GM23248 (cell line): ENCODE measurements around the gene FERMT3. TPM values are rescaled to one million over a fixed set of nuclear protein-coding genes. Genes with fewer than 3 reads are reported as not detected.

Experiments used
- DNase-seq: peaks from one replicate; pipeline ENCODE4 v3.0.0-alpha.2; 2015
- H2AFZ ChIP-seq: fragments of 200-600 bp; sonication (generic); 2 replicates; pipeline ENCODE4 v1.6.1; 2016; ENCODE audit warnings: antibody characterized with exemption
- H3F3A ChIP-seq: fragments of 200-600 bp; sonication (generic); 2 replicates; pipeline ENCODE4 v1.6.1; 2016; ENCODE audit warnings: mild to moderate bottlenecking, antibody characterized with exemption, mixed run types; ENCODE audit not compliant: insufficient read depth
- H3K27ac ChIP-seq: fragments of 200-600 bp; sonication (generic); 2 replicates; pipeline ENCODE4 v1.5.1; 2016; ENCODE audit warnings: mild to moderate bottlenecking
- H3K27me3 ChIP-seq: fragments of 200-600 bp; sonication (generic); replicated peaks from 2 replicates; pipeline ENCODE4 v1.6.1; 2016; ENCODE audit warnings: mild to moderate bottlenecking; ENCODE audit not compliant: insufficient read depth
- H3K36me3 ChIP-seq: fragments of 200-600 bp; sonication (generic); 2 replicates; pipeline ENCODE4 v1.6.1; 2016; ENCODE audit warnings: low read depth, mild to moderate bottlenecking
- H3K4me1 ChIP-seq: fragments of 200-600 bp; sonication (generic); 2 replicates; pipeline ENCODE4 v1.6.1; 2016; ENCODE audit warnings: mild to moderate bottlenecking; ENCODE audit not compliant: insufficient read depth
- H3K4me2 ChIP-seq: fragments of 200-600 bp; sonication (generic); one replicate; pipeline ENCODE4 v1.6.1; 2016; ENCODE audit warnings: mild to moderate bottlenecking; ENCODE audit not compliant: unreplicated experiment
- H3K4me3 ChIP-seq: fragments of 200-600 bp; sonication (generic); 2 replicates; pipeline ENCODE4 v1.5.1; 2016; ENCODE audit warnings: mild to moderate bottlenecking
- H3K79me2 ChIP-seq: fragments of 200-600 bp; sonication (generic); 2 replicates; pipeline ENCODE4 v1.6.1; 2016; ENCODE audit warnings: mild to moderate bottlenecking; ENCODE audit not compliant: insufficient read depth
- H3K9ac ChIP-seq: fragments of 200-600 bp; sonication (generic); 2 replicates; pipeline ENCODE4 v1.6.1; 2016; ENCODE audit warnings: mild to moderate bottlenecking
- H3K9me2 ChIP-seq: fragments of 200-600 bp; sonication (generic); 2 replicates; pipeline ENCODE4 v1.6.1; 2016; ENCODE audit warnings: mixed run types, mild to moderate bottlenecking, moderate library complexity; ENCODE audit not compliant: insufficient read depth
- H3K9me3 ChIP-seq: fragments of 200-600 bp; sonication (generic); one replicate; pipeline ENCODE4 v1.6.1; 2017; ENCODE audit warnings: low read depth
- H4K20me1 ChIP-seq: fragments of 200-600 bp; sonication (generic); 2 replicates; pipeline ENCODE4 v1.6.0; 2016; ENCODE audit not compliant: insufficient read depth
- EZH2 ChIP-seq: fragments of 200-600 bp; sonication (generic); IDR thresholded peaks from 2 replicates; pipeline ENCODE4 v1.6.1; 2018; ENCODE audit warnings: antibody characterized with exemption, mild to moderate bottlenecking; ENCODE audit not compliant: insufficient read depth, poor library complexity, severe bottlenecking
- EZH2phosphoT487 ChIP-seq: fragments of 200-600 bp; sonication (generic); IDR thresholded peaks from 2 replicates; pipeline ENCODE4 v1.6.1; 2018; ENCODE audit warnings: antibody characterized with exemption, moderate library complexity, mild to moderate bottlenecking, low read depth; ENCODE audit not compliant: insufficient read depth
- WGBS, 2 experiments: methylation state at CpG; one replicate each; pipeline ENCODE4 v1.1.6; 2015 to 2017; ENCODE audit warnings: low lambda C conversion rate in 2 of 2, low coverage in 1 of 2; ENCODE audit errors: missing lambda C conversion rate in 2 of 2; 5-methylcytosine and 5-hydroxymethylcytosine counted together
- in situ Hi-C: fragments of 300-500 bp; cut with MboI; formaldehyde crosslinking; loops from 2 replicates; pipeline ENCODE4 v1.15.0; 2020
- polyA plus RNA-seq: library from polyadenylated mRNA; unstranded; fragments of >200 nt; fragmentation: Nextera tagmentation; extraction: Ambion mirVana; gene quantifications from 2 replicates; pipeline ENCODE4 v1.2.1, GENCODE V29; 2016
- total RNA-seq: library from RNA; depleted of rRNA; stranded (reverse); fragments of >200 nt; shearing (Covaris generic); gene quantifications from 2 replicates; pipeline ENCODE4 v1.2.3, GENCODE V29; 2014

FERMT3 gene
- total and polyA plus RNA-seq, 2 experiments from 2014 or later, result 1.5 to 3.9 TPM

DNA sequence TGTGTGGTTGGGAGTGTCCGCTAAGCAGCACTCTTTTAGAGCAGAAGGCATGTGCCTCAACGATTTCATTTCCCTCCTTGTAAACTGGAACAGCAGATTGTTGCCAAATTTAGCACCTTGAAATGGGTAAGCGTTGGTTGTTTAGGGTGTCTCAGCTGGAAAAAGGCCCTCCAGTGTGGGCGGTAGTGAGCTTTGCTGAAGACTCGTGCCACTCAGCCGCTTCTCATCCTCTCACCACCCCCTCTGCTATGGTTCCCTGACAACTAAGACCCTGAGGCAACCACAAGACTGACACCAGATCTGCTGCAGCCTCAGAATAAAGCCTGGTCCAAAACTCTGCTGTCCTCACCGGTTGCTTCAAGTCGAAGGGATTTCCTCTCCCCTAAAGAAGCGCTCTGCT, 9.9 kb upstream of the FERMT3 start:
- Histone ChIP-seq H3K4me3 (no peak overlapping the region), H2AFZ (no peak overlapping the region), H3K4me2 (no peak overlapping the region), H3K27ac (no peak overlapping the region), H3K9ac (no peak overlapping the region), H3F3A (peaks cover 8% of the 10 kb centered on the region), H3K4me1 (no peaks in the 10 kb centered on the region), H3K36me3 (peaks cover 75% of the 10 kb centered on the region), H3K9me2 (no peaks in the 10 kb centered on the region), H3K79me2 (peaks cover 20% of the 10 kb centered on the region; the same call in 1 of the 2 replicates), H3K9me3 (no peaks in the 10 kb centered on the region), H4K20me1 (no peaks in the 10 kb centered on the region), H3K27me3 (no peaks in the 10 kb centered on the region)
- in situ Hi-C loops, result no loop called here
- WGBS, 2 experiments, result 87 to 90% methylated on average over 9 of the region's 9 CpGs
- no peak for TF ChIP-seq EZH2
- TF ChIP-seq EZH2phosphoT487, result no peak
- no peak for DNase-seq

DNA sequence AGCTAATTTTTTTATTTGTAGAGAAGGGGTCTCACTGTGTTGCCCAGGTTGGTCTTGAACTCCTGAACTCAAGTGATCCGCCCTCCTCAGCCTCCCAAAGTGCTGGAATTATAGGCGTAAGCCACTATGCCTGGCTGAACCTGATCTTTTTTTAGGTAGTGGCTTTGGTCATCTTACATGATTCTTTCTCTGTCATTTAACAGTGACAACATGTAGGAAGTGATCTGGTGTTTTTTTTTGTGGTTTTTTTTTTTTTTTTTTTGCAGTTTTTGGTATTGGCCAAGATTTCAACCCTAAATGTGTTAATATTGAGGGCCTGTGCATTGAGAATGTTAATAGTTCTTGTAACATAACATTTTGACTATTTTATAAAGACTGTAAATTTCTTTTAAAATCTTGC, 8.0 kb upstream of the FERMT3 start:
- Histone ChIP-seq H4K20me1 (no peaks in the 10 kb centered on the region), H2AFZ (no peak overlapping the region), H3K9me3 (no peaks in the 10 kb centered on the region), H3K36me3 (peaks cover 75% of the 10 kb centered on the region), H3K4me2 (no peak overlapping the region), H3K9ac (no peak overlapping the region), H3K9me2 (no peaks in the 10 kb centered on the region), H3K4me1 (no peaks in the 10 kb centered on the region), H3K27ac (no peak overlapping the region), H3K4me3 (no peak overlapping the region), H3F3A (peaks cover 19% of the 10 kb centered on the region), H3K27me3 (no peaks in the 10 kb centered on the region), H3K79me2 (peaks cover 20% of the 10 kb centered on the region; the same call in 1 of the 2 replicates)
- WGBS, 2 experiments, result 94 to 98% methylated on average over 2 of the region's 2 CpGs
- no peak for TF ChIP-seq EZH2
- TF ChIP-seq EZH2phosphoT487, result no peak
- in situ Hi-C loops, result no loop called here
- DNase-seq, result no peak

DNA sequence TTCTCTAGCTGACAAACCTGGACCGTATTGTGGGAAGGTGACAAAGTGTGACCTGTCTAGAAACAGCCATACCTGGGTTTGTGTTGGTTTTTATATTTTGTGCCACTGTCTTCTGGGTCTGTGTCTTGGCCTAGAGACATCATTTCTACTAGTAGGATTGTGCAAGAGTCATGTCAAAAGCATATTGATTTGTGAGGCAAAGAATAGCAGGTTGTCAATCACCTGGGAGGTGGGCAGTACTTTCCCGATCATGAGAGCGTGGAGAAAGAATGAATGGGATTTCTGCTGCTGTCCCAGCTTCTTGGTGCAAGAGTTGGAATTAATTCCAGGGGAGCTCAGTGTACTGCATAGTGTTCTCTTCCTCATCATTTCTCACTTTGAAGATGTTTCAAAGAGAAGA, 5.0 kb upstream of the FERMT3 start:
- H3K36me3 ChIP-seq, result peaks cover 47% of the 10 kb centered on the region
- in situ Hi-C loops, result no loop called here
- H3K4me1 ChIP-seq, result 0 out of 2 replicates have a peak, but pooled peaks cover 4% of the 10 kb centered on the region
- no peaks in the 10 kb centered on the region for H3K27me3 ChIP-seq
- DNase-seq, result no peak
- H3K79me2 ChIP-seq, result peaks cover 11% of the 10 kb centered on the region; the same call in 1 of the 2 replicates
- H3K9me2 ChIP-seq, result no peaks in the 10 kb centered on the region
- H2AFZ ChIP-seq, result no peak overlapping the region
- no peaks in the 10 kb centered on the region for H3K9me3 ChIP-seq
- WGBS, 2 experiments, result 86 to 87% methylated on average over 3 of the region's 3 CpGs
- H3K9ac ChIP-seq, result no peak overlapping the region
- no peaks in the 10 kb centered on the region for H4K20me1 ChIP-seq
- no peak overlapping the region for H3K27ac ChIP-seq
- no peak for TF ChIP-seq EZH2
- TF ChIP-seq EZH2phosphoT487, result no peak
- no peak overlapping the region for H3K4me2 ChIP-seq
- peaks cover 22% of the 10 kb centered on the region for H3F3A ChIP-seq
- H3K4me3 ChIP-seq, result no peak overlapping the region

DNA sequence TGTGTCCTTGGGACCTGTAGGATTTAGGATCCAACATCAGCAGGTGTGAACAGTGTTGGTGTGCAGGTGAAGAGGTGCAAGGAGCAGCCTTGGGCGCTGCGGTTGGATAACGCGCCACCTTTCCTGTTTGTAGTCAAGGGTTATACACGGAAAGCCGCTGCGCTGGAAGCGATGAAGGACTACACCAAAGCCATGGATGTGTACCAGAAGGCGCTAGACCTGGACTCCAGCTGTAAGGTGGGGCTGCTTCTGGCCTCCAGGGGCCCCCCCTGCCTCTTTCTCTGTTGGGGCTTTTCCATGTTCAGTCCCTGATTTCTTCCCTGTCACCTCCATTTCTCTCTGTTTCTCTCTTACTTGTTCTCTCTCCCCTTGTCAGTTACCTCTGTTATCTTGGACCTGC, 3.5 kb upstream of the FERMT3 start:
- Histone ChIP-seq H3K27ac (no peak overlapping the region), H3K4me2 (no peak overlapping the region), H3F3A (peaks cover 22% of the 10 kb centered on the region), H3K9me3 (no peaks in the 10 kb centered on the region), H3K4me1 (peaks cover 8% of the 10 kb centered on the region), H3K4me3 (no peak overlapping the region), H2AFZ (no peak overlapping the region), H3K36me3 (peaks cover 33% of the 10 kb centered on the region), H3K9ac (no peak overlapping the region), H4K20me1 (no peaks in the 10 kb centered on the region), H3K27me3 (no peaks in the 10 kb centered on the region), H3K9me2 (no peaks in the 10 kb centered on the region), H3K79me2 (no peaks in the 10 kb centered on the region)
- TF ChIP-seq EZH2, result no peak
- no peak for TF ChIP-seq EZH2phosphoT487
- no peak for DNase-seq
- 95% methylated on average over 9 of the region's 9 CpGs for WGBS, 2 experiments
- in situ Hi-C loops, result no loop called here

DNA sequence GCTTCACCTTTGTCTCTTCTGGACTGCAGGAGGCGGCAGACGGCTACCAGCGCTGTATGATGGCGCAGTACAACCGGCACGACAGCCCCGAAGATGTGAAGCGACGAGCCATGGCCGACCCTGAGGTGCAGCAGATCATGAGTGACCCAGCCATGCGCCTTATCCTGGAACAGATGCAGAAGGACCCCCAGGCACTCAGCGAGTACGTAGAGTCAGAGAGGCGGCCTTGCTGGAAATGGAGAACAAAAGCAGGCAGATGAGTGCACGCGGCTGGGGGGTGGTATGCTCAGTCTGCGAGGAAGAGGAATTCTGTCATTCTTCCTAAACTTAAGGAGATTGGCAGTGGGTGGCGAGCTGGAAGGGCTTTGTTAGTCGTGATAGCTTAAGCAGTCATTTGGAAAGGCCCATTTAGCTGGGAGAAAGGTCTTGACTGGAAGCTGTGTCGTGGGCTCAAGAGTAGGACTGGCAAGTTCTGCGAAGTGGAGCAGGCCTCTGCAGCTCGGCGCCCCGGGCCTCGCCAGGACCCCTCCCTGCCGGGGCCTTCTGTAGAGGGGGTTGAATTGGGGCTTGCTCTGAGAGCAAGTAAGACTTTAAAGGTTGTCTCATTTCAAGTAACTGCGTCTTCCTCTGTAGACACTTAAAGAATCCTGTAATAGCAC, 3.0 kb upstream of the FERMT3 start:
- H3K4me3 ChIP-seq, result no peak overlapping the region
- no peaks in the 10 kb centered on the region for H3K79me2 ChIP-seq
- no peak for DNase-seq
- H3K36me3 ChIP-seq, result peaks cover 29% of the 10 kb centered on the region
- peaks cover 22% of the 10 kb centered on the region for H3F3A ChIP-seq
- in situ Hi-C loops, result no loop called here
- peaks cover 13% of the 10 kb centered on the region for H3K4me1 ChIP-seq
- 90 to 92% methylated on average over 27 of the region's 27 CpGs for WGBS, 2 experiments
- H4K20me1 ChIP-seq, result no peaks in the 10 kb centered on the region
- no peaks in the 10 kb centered on the region for H3K27me3 ChIP-seq
- no peak overlapping the region for H2AFZ ChIP-seq
- TF ChIP-seq EZH2phosphoT487 (no peak), EZH2 (no peak)
- H3K9ac ChIP-seq, result no peak overlapping the region
- no peak overlapping the region for H3K27ac ChIP-seq
- H3K4me2 ChIP-seq, result no peak overlapping the region
- no peaks in the 10 kb centered on the region for H3K9me2 ChIP-seq
- H3K9me3 ChIP-seq, result no peaks in the 10 kb centered on the region
